ENCODE data around the gene APBA2. TPM values are rescaled to one million over a fixed set of nuclear protein-coding genes. Genes with fewer than 3 reads are reported as not detected.

The APBA2 gene
- total RNA-seq, 2 donors from 2014 or later, result 2.3 to 3.8 TPM

GRCh38 chr15:28871168-28871567 lies 14.6 kb upstream of the APBA2 start:
- no peaks in the 10 kb centered on the region for H3K27me3 Mint-ChIP-seq
- no peaks in the 10 kb centered on the region for H3K4me1 Mint-ChIP-seq
- H3K27ac Mint-ChIP-seq, result no peak overlapping the region
- H3K4me3 Mint-ChIP-seq, result no peak overlapping the region
- H3K36me3 Mint-ChIP-seq (ENCODE audit: low read depth), result no peaks in the 10 kb centered on the region
- ATAC-seq (replicated peaks), result no peak
- H3K9me3 Mint-ChIP-seq, result no peaks in the 10 kb centered on the region

- Mint-ChIP-seq H3K27me3 (no peaks in the 10 kb centered on the region), H3K4me1 (no peaks in the 10 kb centered on the region), H3K36me3 (ENCODE audit: low read depth) (no peaks in the 10 kb centered on the region), H3K4me3 (no peak overlapping the region), H3K9me3 (no peaks in the 10 kb centered on the region), H3K27ac (no peak overlapping the region)
- no peak for ATAC-seq (replicated peaks)
These were observed 12.8 kb upstream of the APBA2 start for GRCh38 chr15:28873006-28873405.

- no peaks in the 10 kb centered on the region for H3K9me3 Mint-ChIP-seq
- no peaks in the 10 kb centered on the region for H3K4me1 Mint-ChIP-seq
- no peak overlapping the region for H3K27ac Mint-ChIP-seq
- H3K4me3 Mint-ChIP-seq, result no peak overlapping the region
- no peaks in the 10 kb centered on the region for H3K36me3 Mint-ChIP-seq (ENCODE audit: low read depth)
- ATAC-seq (replicated peaks), result no peak
- H3K27me3 Mint-ChIP-seq, result no peaks in the 10 kb centered on the region
These were observed 12.1 kb upstream of the APBA2 start for GRCh38 chr15:28873585-28874190.

GRCh38 chr15:28875461-28876000 lies 10.2 kb upstream of the APBA2 start:
- no peak overlapping the region for H3K4me3 Mint-ChIP-seq
- H3K4me1 Mint-ChIP-seq, result no peaks in the 10 kb centered on the region
- ATAC-seq (replicated peaks), result no peak
- H3K9me3 Mint-ChIP-seq, result no peaks in the 10 kb centered on the region
- no peaks in the 10 kb centered on the region for H3K36me3 Mint-ChIP-seq (ENCODE audit: low read depth)
- H3K27ac Mint-ChIP-seq, result no peak overlapping the region
- H3K27me3 Mint-ChIP-seq, result no peaks in the 10 kb centered on the region

GRCh38 chr15:28876131-28876844 lies 9.5 kb upstream of the APBA2 start:
- ATAC-seq (replicated peaks), result no peak
- no peaks in the 10 kb centered on the region for H3K27me3 Mint-ChIP-seq
- no peak overlapping the region for H3K27ac Mint-ChIP-seq
- H3K4me1 Mint-ChIP-seq, result no peaks in the 10 kb centered on the region
- H3K4me3 Mint-ChIP-seq, result no peak overlapping the region
- H3K9me3 Mint-ChIP-seq, result no peaks in the 10 kb centered on the region
- no peaks in the 10 kb centered on the region for H3K36me3 Mint-ChIP-seq (ENCODE audit: low read depth)

- no peak for ATAC-seq (replicated peaks)
- H3K27me3 Mint-ChIP-seq, result no peaks in the 10 kb centered on the region
These were observed 9.0 kb upstream of the APBA2 start for GRCh38 chr15:28876845-28877185.

GRCh38 chr15:28878209-28878608 lies 7.6 kb upstream of the APBA2 start:
- H3K27ac Mint-ChIP-seq, result no peak overlapping the region
- no peak for ATAC-seq (replicated peaks)
- no peaks in the 10 kb centered on the region for H3K27me3 Mint-ChIP-seq
- no peaks in the 10 kb centered on the region for H3K9me3 Mint-ChIP-seq
- H3K4me1 Mint-ChIP-seq, result no peaks in the 10 kb centered on the region
- H3K36me3 Mint-ChIP-seq (ENCODE audit: low read depth), result no peaks in the 10 kb centered on the region
- H3K4me3 Mint-ChIP-seq, result no peak overlapping the region

More at GRCh38 chr15:28876845-28877185, 9.0 kb upstream of the APBA2 start:
- Mint-ChIP-seq H3K4me3 (no peak overlapping the region), H3K9me3 (no peaks in the 10 kb centered on the region), H3K36me3 (ENCODE audit: low read depth) (no peaks in the 10 kb centered on the region), H3K27ac (no peak overlapping the region), H3K4me1 (no peaks in the 10 kb centered on the region)

GRCh38 chr15:28879551-28879950 lies 6.2 kb upstream of the APBA2 start:
- no peaks in the 10 kb centered on the region for H3K4me1 Mint-ChIP-seq
- no peaks in the 10 kb centered on the region for H3K27me3 Mint-ChIP-seq
- no peaks in the 10 kb centered on the region for H3K36me3 Mint-ChIP-seq (ENCODE audit: low read depth)
- no peaks in the 10 kb centered on the region for H3K9me3 Mint-ChIP-seq
- no peak overlapping the region for H3K4me3 Mint-ChIP-seq
- no peak for ATAC-seq (replicated peaks)
- H3K27ac Mint-ChIP-seq, result no peak overlapping the region

GRCh38 chr15:28880680-28881079 lies 5.1 kb upstream of the APBA2 start:
- H3K9me3 Mint-ChIP-seq, result no peaks in the 10 kb centered on the region
- H3K36me3 Mint-ChIP-seq (ENCODE audit: low read depth), result no peaks in the 10 kb centered on the region
- H3K27ac Mint-ChIP-seq, result no peak overlapping the region
- no peaks in the 10 kb centered on the region for H3K27me3 Mint-ChIP-seq
- no peak overlapping the region for H3K4me3 Mint-ChIP-seq
- no peak for ATAC-seq (replicated peaks)
- H3K4me1 Mint-ChIP-seq, result no peaks in the 10 kb centered on the region

- Mint-ChIP-seq H3K27ac (no peak overlapping the region), H3K4me1 (no peaks in the 10 kb centered on the region), H3K9me3 (no peaks in the 10 kb centered on the region), H3K4me3 (no peak overlapping the region), H3K36me3 (ENCODE audit: low read depth) (no peaks in the 10 kb centered on the region), H3K27me3 (no peaks in the 10 kb centered on the region)
- no peak for ATAC-seq (replicated peaks)
These were observed 4.6 kb upstream of the APBA2 start for GRCh38 chr15:28881170-28881569.

- no peaks in the 10 kb centered on the region for H3K36me3 Mint-ChIP-seq (ENCODE audit: low read depth)
These were observed 4.2 kb upstream of the APBA2 start for GRCh38 chr15:28881600-28881999.

GRCh38 chr15:28884151-28884940 lies 1.4 kb upstream of the APBA2 start:
- no peaks in the 10 kb centered on the region for H3K9me3 Mint-ChIP-seq
- H3K36me3 Mint-ChIP-seq (ENCODE audit: low read depth), result no peaks in the 10 kb centered on the region
- peaks cover 3% of the 10 kb centered on the region for H3K27me3 Mint-ChIP-seq
- H3K4me1 Mint-ChIP-seq, result peaks cover 7% of the 10 kb centered on the region
- no peak overlapping the region for H3K27ac Mint-ChIP-seq
- H3K4me3 Mint-ChIP-seq, result peak overlapping the region; percentile 50
- no peak for ATAC-seq (replicated peaks)

More at GRCh38 chr15:28881600-28881999, 4.2 kb upstream of the APBA2 start:
- Mint-ChIP-seq H3K9me3 (no peaks in the 10 kb centered on the region), H3K27ac (no peak overlapping the region), H3K4me1 (no peaks in the 10 kb centered on the region), H3K27me3 (no peaks in the 10 kb centered on the region), H3K4me3 (no peak overlapping the region)
- ATAC-seq (replicated peaks), result no peak

- H3K9me3 Mint-ChIP-seq, result no peaks in the 10 kb centered on the region
- peak overlapping the region; percentile 50 for H3K4me3 Mint-ChIP-seq
- ATAC-seq (replicated peaks), result peak; percentile 25
- H3K4me1 Mint-ChIP-seq, result peaks cover 15% of the 10 kb centered on the region
- H3K27ac Mint-ChIP-seq, result no peak overlapping the region
- H3K36me3 Mint-ChIP-seq (ENCODE audit: low read depth), result no peaks in the 10 kb centered on the region
- peaks cover 3% of the 10 kb centered on the region for H3K27me3 Mint-ChIP-seq
These were observed 595 bp upstream of the APBA2 start for GRCh38 chr15:28885128-28885629.

- Mint-ChIP-seq H3K36me3 (ENCODE audit: low read depth) (no peaks in the 10 kb centered on the region), H3K27ac (no peak overlapping the region), H3K4me1 (peaks cover 29% of the 10 kb centered on the region), H3K27me3 (peaks cover 3% of the 10 kb centered on the region), H3K9me3 (no peaks in the 10 kb centered on the region), H3K4me3 (peak overlapping the region; percentile 64)
- no peak for ATAC-seq (replicated peaks)
These were observed 911 bp downstream of the APBA2 start for GRCh38 chr15:28886431-28887338.
